ENCODE measurements around the gene CHRM2.

DNA sequence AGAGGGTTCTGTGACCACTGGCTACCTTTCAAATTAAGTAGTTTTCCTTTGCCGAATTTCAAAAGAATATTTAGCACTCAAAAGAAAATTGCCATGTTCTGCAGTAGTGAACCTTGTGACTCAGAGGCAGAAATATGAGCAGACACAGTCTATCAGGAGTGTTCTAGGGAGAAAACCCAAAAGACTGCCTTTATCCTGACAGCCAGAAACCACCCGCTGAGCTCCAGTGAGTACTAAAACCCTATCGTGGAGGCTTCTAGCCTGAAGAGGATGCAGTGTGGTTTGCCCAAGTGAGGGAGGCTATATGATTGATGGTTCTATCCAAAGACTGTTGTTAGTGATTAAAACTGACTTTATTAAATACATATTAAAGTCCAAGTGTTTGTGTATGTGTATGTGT, 21.9 kb downstream of the CHRM2 start:
- TF ChIP-seq POLR2A (IDR thresholded peaks at IDR 0.05) (no peak), POLR2AphosphoS5 (IDR thresholded peaks at IDR 0.05) (no peak), EP300 (IDR thresholded peaks at IDR 0.05) (no peak)
- TF ChIP-seq, protein P1, sequence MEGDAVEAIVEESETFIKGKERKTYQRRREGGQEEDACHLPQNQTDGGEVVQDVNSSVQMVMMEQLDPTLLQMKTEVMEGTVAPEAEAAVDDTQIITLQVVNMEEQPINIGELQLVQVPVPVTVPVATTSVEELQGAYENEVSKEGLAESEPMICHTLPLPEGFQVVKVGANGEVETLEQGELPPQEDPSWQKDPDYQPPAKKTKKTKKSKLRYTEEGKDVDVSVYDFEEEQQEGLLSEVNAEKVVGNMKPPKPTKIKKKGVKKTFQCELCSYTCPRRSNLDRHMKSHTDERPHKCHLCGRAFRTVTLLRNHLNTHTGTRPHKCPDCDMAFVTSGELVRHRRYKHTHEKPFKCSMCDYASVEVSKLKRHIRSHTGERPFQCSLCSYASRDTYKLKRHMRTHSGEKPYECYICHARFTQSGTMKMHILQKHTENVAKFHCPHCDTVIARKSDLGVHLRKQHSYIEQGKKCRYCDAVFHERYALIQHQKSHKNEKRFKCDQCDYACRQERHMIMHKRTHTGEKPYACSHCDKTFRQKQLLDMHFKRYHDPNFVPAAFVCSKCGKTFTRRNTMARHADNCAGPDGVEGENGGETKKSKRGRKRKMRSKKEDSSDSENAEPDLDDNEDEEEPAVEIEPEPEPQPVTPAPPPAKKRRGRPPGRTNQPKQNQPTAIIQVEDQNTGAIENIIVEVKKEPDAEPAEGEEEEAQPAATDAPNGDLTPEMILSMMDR (IDR thresholded peaks at IDR 0.05) = no peak
